PC-9 (cell line): ENCODE results near the gene PPP1R11.
"Not testable (repeated sequence)": the region's sequence is repeated elsewhere in the genome, so short reads cannot be mapped to it uniquely, and the experiment has no call there.

ENCODE experiments used
- EZH2 ChIP-seq: fragments of 200-600 bp; sonication (generic); IDR thresholded peaks from 2 replicates; pipeline ENCODE4 v1.8.0; 2017; ENCODE audit warnings: antibody characterized with exemption, low read depth
- TF ChIP-seq, protein P1 (sequence below): fragments of 200-600 bp; sonication (generic); conservative IDR thresholded peaks from 2 replicates; pipeline ENCODE4 v1.6.1; 2017; ENCODE audit warnings: mixed run types, antibody characterized with exemption, mild to moderate bottlenecking, moderate library complexity

DNA sequence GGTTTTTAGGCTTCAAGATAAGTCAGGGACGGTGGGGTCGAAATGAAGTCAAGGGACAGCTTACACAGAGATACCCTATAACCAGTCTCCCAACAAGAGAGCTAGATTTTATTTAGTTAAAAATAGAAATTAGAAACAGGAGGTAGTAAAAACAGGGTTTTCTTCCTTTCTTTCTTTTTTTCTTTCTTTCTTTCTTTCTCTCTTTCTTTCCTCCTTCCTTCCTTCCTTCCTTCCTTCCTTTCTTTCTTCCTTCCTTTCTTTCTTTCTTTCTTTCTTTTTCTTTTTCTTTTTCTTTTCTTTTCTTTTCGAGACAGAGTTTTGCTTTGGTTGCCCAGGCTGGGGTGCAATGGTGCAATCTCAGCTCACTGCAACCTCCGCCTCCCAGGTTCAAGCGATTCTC lies 51.7 kb downstream of the PPP1R11 start:
- not testable (repeated sequence) for TF ChIP-seq EZH2
- TF ChIP-seq, protein P1, sequence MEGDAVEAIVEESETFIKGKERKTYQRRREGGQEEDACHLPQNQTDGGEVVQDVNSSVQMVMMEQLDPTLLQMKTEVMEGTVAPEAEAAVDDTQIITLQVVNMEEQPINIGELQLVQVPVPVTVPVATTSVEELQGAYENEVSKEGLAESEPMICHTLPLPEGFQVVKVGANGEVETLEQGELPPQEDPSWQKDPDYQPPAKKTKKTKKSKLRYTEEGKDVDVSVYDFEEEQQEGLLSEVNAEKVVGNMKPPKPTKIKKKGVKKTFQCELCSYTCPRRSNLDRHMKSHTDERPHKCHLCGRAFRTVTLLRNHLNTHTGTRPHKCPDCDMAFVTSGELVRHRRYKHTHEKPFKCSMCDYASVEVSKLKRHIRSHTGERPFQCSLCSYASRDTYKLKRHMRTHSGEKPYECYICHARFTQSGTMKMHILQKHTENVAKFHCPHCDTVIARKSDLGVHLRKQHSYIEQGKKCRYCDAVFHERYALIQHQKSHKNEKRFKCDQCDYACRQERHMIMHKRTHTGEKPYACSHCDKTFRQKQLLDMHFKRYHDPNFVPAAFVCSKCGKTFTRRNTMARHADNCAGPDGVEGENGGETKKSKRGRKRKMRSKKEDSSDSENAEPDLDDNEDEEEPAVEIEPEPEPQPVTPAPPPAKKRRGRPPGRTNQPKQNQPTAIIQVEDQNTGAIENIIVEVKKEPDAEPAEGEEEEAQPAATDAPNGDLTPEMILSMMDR: not testable (repeated sequence)
